ENCODE results near the gene SNTG2. TPM values are rescaled to one million over a fixed set of nuclear protein-coding genes. Genes with fewer than 3 reads are reported as not detected.

SNTG2 gene
- total RNA-seq, 3 donors from 2014 or later (not counting 1 experiment from before 2014, with no cell fraction given) = not detected

GRCh38 chr2:1393321-1393720 lies 442.7 kb downstream of the SNTG2 start:
- no peak overlapping the region for H3K4me3 Mint-ChIP-seq
- H3K4me1 Mint-ChIP-seq = no peaks in the 10 kb centered on the region
- no peaks in the 10 kb centered on the region for H3K36me3 Mint-ChIP-seq
- no peak overlapping the region for H3K27ac Mint-ChIP-seq
- peaks cover 5 to 16% of the 10 kb centered on the region in 2 donors for H3K27me3 Mint-ChIP-seq (ENCODE audit: low read depth in 2 of 2)
- H3K9me3 Mint-ChIP-seq = no peaks in the 10 kb centered on the region
- 85% methylated on average over 2 of the region's 2 CpGs for WGBS (ENCODE audit: insufficient coverage)
- Histone ChIP-seq H3K27me3 (ENCODE audit: control insufficient read depth, insufficient read depth, low read length) (no peaks in the 10 kb centered on the region), H3K4me1 (ENCODE audit: control insufficient read depth, insufficient read depth, low read length) (peaks cover under 1% of the 10 kb centered on the region), H3K36me3 (ENCODE audit: control insufficient read depth, insufficient read depth, low read length) (no peaks in the 10 kb centered on the region), H3K4me3 (ENCODE audit: low read length) (no peak overlapping the region), H3K27ac (ENCODE audit: low read length) (no peak overlapping the region), H3K9me3 (ENCODE audit: control insufficient read depth, insufficient read depth, low read length) (no peaks in the 10 kb centered on the region)
- intact Hi-C loops (cut with micrococcal nuclease) = no loop called here
- no peak for TF ChIP-seq CTCF (IDR thresholded peaks at IDR 0.05)
- ATAC-seq (no peak), DNase-seq (no peak)

GRCh38 chr2:1394709-1395408 lies 444.2 kb downstream of the SNTG2 start:
- H3K4me1 Mint-ChIP-seq = no peaks in the 10 kb centered on the region
- H3K36me3 ChIP-seq (ENCODE audit: control insufficient read depth, insufficient read depth, low read length) = no peaks in the 10 kb centered on the region
- intact Hi-C loops (cut with micrococcal nuclease) = no loop called here
- H3K27me3 Mint-ChIP-seq (ENCODE audit: low read depth in 2 of 2) = peaks cover 8 to 16% of the 10 kb centered on the region in 2 donors
- no peaks in the 10 kb centered on the region for H3K27me3 ChIP-seq (ENCODE audit: control insufficient read depth, insufficient read depth, low read length)
- H3K36me3 Mint-ChIP-seq = no peaks in the 10 kb centered on the region
- WGBS (ENCODE audit: insufficient coverage) = 85% methylated on average over 7 of the region's 7 CpGs
- no peak overlapping the region for H3K27ac Mint-ChIP-seq
- ATAC-seq = no peak
- no peak overlapping the region for H3K4me3 ChIP-seq (ENCODE audit: low read length)
- no peak for TF ChIP-seq CTCF (IDR thresholded peaks at IDR 0.05)
- DNase-seq = no peak
- no peak overlapping the region for H3K4me3 Mint-ChIP-seq
- H3K4me1 ChIP-seq (ENCODE audit: control insufficient read depth, insufficient read depth, low read length) = peaks cover 9% of the 10 kb centered on the region
- H3K9me3 ChIP-seq (ENCODE audit: control insufficient read depth, insufficient read depth, low read length) = no peaks in the 10 kb centered on the region
- no peak overlapping the region for H3K27ac ChIP-seq (ENCODE audit: low read length)
- no peaks in the 10 kb centered on the region for H3K9me3 Mint-ChIP-seq

- H3K27ac Mint-ChIP-seq = no peak overlapping the region
- no peaks in the 10 kb centered on the region for H3K36me3 Mint-ChIP-seq
- H3K4me1 Mint-ChIP-seq = no peaks in the 10 kb centered on the region
- intact Hi-C loops (cut with micrococcal nuclease) = no loop called here
- Histone ChIP-seq H3K4me3 (ENCODE audit: low read length) (no peak overlapping the region), H3K4me1 (ENCODE audit: control insufficient read depth, insufficient read depth, low read length) (peaks cover 9% of the 10 kb centered on the region), H3K27ac (ENCODE audit: low read length) (no peak overlapping the region), H3K27me3 (ENCODE audit: control insufficient read depth, insufficient read depth, low read length) (no peaks in the 10 kb centered on the region), H3K36me3 (ENCODE audit: control insufficient read depth, insufficient read depth, low read length) (no peaks in the 10 kb centered on the region), H3K9me3 (ENCODE audit: control insufficient read depth, insufficient read depth, low read length) (no peaks in the 10 kb centered on the region)
- no peak for ATAC-seq
- TF ChIP-seq CTCF (IDR thresholded peaks at IDR 0.05) = no peak
- 75% methylated on average over 4 of the region's 4 CpGs for WGBS (ENCODE audit: insufficient coverage)
- no peak for DNase-seq
- no peak overlapping the region for H3K4me3 Mint-ChIP-seq
- H3K9me3 Mint-ChIP-seq = no peaks in the 10 kb centered on the region
- H3K27me3 Mint-ChIP-seq (ENCODE audit: low read depth in 2 of 2) = peaks cover 8% of the 10 kb centered on the region in 2 donors
Observed at GRCh38 chr2:1397350-1397749, 446.7 kb downstream of the SNTG2 start.

GRCh38 chr2:1398191-1398590 lies 447.5 kb downstream of the SNTG2 start:
- DNase-seq = no peak
- no peaks in the 10 kb centered on the region for H3K27me3 ChIP-seq (ENCODE audit: control insufficient read depth, insufficient read depth, low read length)
- no peak overlapping the region for H3K4me3 Mint-ChIP-seq
- H3K4me1 ChIP-seq (ENCODE audit: control insufficient read depth, insufficient read depth, low read length) = peaks cover 9% of the 10 kb centered on the region
- no peaks in the 10 kb centered on the region for H3K9me3 Mint-ChIP-seq
- TF ChIP-seq CTCF (IDR thresholded peaks at IDR 0.05) = no peak
- H3K36me3 Mint-ChIP-seq = no peaks in the 10 kb centered on the region
- H3K27me3 Mint-ChIP-seq (ENCODE audit: low read depth in 2 of 2) = peaks cover 0 to 3% of the 10 kb centered on the region in 2 donors
- intact Hi-C loops (cut with micrococcal nuclease) = no loop called here
- H3K4me1 Mint-ChIP-seq = no peaks in the 10 kb centered on the region
- no peak overlapping the region for H3K27ac ChIP-seq (ENCODE audit: low read length)
- H3K9me3 ChIP-seq (ENCODE audit: control insufficient read depth, insufficient read depth, low read length) = no peaks in the 10 kb centered on the region
- no peak overlapping the region for H3K4me3 ChIP-seq (ENCODE audit: low read length)
- WGBS (ENCODE audit: insufficient coverage) = 83% methylated on average over 7 of the region's 7 CpGs
- H3K36me3 ChIP-seq (ENCODE audit: control insufficient read depth, insufficient read depth, low read length) = no peaks in the 10 kb centered on the region
- ATAC-seq = no peak
- no peak overlapping the region for H3K27ac Mint-ChIP-seq

Measured in natural killer cell (primary cell).